Endometrium (tissue), 2 donors: Measurements from ENCODE around the gene ANO4.

Experiments
- FAIRE-seq: peaks from 2 replicates; lab custom pipeline; 2012; peaks lifted over from hg19 to GRCh38; lab: Jason Lieb, UNC
- donor health status: control.
- donor health status: control.

ANO4 gene

DNA sequence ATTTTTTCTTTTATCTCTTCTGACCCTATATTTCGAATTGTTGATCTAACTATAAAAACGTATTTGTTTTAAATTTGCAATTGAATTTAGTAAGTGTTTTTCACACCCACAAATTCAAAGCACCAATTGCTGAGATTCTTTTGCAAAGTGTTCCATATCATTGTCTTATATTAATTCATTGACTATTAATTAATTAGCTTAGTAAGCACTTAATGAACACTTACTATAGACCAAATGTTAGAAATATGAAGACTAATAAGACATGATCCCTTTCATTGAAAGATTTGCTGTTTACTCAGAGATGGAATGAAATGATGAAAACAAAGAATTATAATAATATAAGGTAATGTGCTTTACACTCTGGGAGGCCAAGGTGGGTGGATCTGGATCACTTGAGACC, 14.2 kb downstream of the ANO4 start:
- FAIRE-seq: no peak

DNA sequence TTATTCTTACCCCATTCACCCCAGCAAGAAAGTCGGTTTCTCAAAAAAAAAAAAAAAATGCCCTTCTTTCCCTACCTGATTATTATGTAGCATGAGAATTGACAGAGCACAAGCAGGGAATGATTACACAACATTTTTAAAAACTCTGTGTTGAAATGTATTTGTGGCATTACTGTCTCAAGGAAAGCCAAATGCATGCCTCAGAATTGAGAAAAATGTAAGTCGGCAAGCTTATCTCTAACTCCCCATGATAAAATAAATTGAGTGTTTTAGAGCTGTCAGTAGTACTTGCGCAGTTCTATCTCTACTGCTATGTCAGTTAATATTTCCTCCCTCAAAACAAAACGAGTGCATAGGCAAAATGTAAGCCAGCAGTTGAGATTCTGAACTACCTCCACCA, 25.7 kb downstream of the ANO4 start:
- no peak for FAIRE-seq

GRCh38 chr12:100823963-100824362, 29.4 kb downstream of the ANO4 start:
- FAIRE-seq: no peak

DNA sequence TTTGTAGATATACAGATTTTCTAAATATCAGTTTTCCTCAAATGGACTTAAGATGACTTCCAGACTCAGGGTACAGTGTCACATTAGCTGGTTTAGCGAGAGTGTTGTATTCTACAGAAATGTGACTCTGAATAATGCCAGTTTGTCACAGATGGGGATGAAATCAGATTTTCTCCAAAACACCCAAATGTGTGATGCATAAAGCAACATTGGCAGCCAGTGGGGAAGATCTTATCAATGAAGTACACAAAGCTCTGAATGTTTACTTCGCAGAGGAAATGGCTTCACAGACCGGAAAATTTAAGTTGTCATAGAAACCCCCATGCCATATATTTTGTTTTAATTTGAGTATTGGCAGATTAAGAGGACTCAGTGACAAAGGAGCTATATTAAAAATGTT, 29.9 kb downstream of the ANO4 start:
- no peak for FAIRE-seq

DNA sequence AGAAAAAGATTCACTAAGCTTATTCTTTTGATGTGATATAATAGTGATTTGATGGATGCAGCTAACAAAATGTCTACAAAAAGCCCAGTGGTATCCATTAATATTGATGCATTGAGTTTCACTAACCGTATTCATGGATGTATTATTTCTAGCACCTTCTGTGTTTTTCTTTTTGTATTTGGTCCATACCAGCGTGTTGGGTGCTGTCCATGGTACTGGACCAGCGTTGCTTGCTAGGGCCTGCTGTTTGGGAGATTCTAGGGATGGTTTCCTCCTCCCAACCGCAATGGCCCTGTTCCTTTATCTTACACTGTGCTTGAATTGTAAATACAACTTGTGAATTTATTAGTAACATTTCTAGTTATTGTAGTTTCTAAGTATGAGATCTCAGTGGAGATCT, 31.7 kb downstream of the ANO4 start:
- FAIRE-seq: no peak

DNA sequence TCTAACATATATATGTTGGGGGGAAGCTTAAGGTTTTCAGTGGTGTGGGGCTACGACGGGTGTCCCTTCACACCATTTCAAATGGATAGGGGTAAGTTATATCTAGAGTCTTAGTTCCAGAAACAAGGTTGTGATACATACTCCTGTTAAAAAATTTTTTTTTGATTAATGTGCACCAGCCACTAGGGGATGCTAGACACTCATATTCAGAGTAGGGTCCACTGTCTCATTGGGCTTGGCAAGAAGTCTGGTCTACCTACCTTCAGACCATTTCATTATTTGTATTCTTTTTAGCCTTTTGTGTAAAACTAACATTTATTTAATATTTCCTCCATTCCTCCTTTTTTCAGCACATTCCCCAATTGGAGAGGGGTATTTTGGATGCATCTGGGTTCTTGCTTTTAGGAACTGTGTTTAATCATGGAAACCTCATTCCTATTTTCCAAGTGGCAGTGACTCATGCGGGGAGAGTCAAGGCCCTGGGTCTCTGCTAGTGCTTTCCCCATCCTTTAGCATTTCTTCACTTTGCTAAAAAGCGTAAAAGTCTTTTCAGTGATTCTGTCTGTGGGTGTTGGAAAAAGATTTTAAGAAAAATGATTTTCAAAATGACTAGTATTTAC, 33.4 kb downstream of the ANO4 start:
- no peak for FAIRE-seq

DNA sequence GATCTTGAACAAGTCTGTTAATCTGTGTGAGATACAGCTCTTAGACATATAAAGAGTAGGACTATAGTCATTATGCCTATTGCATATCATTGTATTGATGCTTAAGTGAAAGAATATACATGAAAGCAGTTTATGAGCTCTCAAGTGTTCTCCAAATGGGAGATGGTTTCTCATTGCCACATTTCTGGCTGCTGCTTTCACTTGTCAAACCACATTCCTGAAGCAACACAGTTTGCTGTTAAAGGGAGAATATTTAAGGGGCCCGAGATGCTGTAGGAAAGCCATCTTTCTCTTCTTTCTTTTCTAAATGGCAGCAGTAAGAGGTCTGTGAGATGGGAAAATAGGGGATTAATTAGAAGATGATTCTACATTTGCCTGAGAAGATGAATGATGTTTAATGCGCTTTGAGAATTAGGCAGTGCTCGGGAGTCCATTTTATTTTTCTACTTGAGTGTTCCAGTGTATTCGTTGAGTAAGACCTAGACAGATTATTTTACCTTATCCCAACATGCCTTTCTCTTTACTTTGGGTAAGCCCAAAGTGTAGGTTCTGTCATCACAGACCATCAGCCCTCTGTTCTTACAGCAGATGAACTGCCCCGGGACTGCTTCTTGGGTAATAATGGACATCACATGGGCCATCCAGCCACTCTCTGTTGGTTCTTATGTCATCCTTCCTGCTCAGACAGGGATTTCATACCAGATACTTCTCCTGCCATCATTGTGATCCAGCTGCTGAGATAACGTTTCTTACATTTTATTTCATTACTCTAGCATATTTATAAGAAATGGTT, 35.6 kb downstream of the ANO4 start:
- no peak for FAIRE-seq

- no peak for FAIRE-seq
Measured at GRCh38 chr12:100833282-100833681, 38.7 kb downstream of the ANO4 start.

- no peak for FAIRE-seq
Measured at GRCh38 chr12:100840748-100841147, 46.2 kb downstream of the ANO4 start.

DNA sequence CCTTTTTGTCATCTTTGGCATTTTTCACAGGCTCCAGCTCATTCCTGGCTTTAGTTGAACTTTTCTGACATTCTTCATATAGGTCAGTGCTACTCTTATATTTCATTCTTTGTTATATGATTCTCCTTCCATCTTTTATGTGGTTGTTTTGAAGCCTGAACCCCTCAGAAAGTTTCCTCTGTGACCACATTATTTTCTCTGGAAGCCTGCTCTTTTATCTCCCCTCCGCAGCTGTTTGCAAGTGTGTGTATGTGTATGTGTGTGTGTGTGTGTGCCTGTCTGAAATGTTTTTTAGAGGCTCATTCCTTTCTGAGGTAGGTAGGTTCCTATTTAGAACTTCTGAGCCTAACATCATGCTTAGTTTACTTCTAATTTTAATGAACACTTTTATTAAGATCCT, 47.6 kb downstream of the ANO4 start:
- no peak for FAIRE-seq

GRCh38 chr12:100843061-100843460, 48.5 kb downstream of the ANO4 start:
- no peak for FAIRE-seq

- no peak for FAIRE-seq
Measured at GRCh38 chr12:100845095-100845494, 50.5 kb downstream of the ANO4 start.

DNA sequence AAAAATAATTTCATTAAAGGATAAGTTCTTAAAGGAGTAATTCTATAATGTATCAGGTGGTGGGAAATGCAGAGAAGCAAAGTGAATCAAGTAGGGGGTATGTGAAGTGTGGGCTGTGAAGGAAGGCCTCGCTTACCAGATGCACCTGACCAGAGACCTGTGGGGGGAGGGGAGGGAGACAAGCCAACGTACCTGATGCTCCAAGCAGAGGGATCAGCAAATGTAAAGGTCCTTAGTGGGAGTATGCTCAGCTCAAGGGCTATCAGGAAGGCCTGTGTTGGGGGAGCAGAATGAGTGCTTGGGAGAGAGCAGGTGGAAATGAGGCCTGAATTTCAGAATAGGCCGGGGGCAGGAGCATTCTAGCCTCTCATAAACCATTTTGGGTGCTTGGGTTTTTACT, 57.1 kb downstream of the ANO4 start:
- FAIRE-seq: no peak

DNA sequence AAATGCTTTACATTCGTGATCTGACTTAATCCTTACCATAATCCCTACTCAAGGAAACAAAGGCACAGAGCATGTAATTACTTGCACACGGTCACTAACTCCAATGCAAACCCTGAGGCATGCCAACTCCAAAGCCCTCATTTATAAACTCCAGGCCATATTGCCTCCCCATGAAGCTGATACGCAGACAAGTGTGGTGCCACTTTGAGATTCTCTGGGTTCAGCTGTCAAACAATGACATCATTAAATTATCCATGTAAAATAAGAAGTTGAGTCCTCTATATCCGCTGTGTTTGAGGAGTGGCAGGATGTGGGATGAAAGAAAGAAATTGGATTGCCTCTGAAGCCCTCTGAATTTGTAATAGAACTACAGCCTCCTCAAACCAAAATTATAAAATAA, 62.8 kb downstream of the ANO4 start:
- FAIRE-seq: no peak

DNA sequence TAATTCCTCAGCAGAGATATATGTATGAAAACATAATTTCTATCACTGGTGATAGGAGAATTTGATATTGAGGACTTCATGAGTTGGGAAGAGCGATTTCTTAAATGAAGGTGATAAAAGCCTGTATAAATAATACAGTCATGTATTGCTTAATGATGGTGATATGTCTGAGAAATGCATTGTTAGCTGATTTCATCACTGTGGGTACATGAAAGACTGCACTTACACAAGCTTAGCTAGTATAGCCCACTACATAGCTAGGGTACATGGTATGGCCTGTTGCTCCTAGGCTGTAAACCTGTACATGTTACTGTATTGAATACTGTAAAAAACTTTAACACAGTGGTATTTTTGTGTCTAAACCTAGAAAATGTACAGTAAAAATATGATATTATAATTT, 63.4 kb downstream of the ANO4 start:
- no peak for FAIRE-seq

GRCh38 chr12:100858656-100859055, 64.1 kb downstream of the ANO4 start:
- FAIRE-seq: no peak

GRCh38 chr12:100859063-100859627, 64.6 kb downstream of the ANO4 start:
- no peak for FAIRE-seq

- FAIRE-seq: no peak
Measured at GRCh38 chr12:100860611-100861010, 66.0 kb downstream of the ANO4 start.

- no peak for FAIRE-seq
Measured at GRCh38 chr12:100862676-100863075, 68.1 kb downstream of the ANO4 start.

GRCh38 chr12:100864366-100864765, 69.8 kb downstream of the ANO4 start:
- FAIRE-seq: no peak

- FAIRE-seq: no peak
Measured at GRCh38 chr12:100867639-100868393, 73.2 kb downstream of the ANO4 start.

DNA sequence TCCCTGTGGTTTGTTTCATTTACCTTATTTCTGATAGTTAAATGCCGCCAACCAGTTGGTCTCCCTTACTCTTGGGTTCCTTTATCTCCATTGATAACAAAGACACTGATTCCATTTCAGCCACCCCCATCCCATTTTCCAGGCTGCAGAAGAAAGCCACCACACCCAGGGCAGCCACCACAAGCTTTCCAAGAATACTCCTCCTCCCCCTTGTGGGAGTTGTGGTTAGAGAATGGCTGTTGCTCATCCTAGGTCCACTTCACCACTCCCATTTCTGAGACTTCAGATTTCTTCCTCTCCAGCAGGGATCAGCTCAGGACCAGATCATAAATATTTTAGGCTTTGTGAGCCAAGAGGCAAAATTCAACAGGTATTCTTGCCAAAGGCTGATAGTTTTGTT, 73.9 kb downstream of the ANO4 start:
- no peak for FAIRE-seq

- no peak for FAIRE-seq
Measured at GRCh38 chr12:100871195-100871734, 76.7 kb downstream of the ANO4 start.
